ENCODE measurements around the gene CD274.

- TF ChIP-seq CTCF (IDR thresholded peaks at IDR 0.05; ENCODE audit: insufficient read depth, low read depth, low read length) (no peak), EZH2 (IDR thresholded peaks at IDR 0.05; ENCODE audit: insufficient read depth, low read length) (no peak)
These were observed 59.2 kb downstream of the CD274 start for GRCh38 chr9:5509573-5509972.
